GM21786 (cell line): ENCODE data around the gene GJB1.

Experiments
- ATAC-seq: cut with Tn5 transposase; IDR thresholded peaks from one replicate; pipeline ENCODE4 v1.9.1; 2021; ENCODE audit not compliant: unreplicated experiment

Gene GJB1

DNA sequence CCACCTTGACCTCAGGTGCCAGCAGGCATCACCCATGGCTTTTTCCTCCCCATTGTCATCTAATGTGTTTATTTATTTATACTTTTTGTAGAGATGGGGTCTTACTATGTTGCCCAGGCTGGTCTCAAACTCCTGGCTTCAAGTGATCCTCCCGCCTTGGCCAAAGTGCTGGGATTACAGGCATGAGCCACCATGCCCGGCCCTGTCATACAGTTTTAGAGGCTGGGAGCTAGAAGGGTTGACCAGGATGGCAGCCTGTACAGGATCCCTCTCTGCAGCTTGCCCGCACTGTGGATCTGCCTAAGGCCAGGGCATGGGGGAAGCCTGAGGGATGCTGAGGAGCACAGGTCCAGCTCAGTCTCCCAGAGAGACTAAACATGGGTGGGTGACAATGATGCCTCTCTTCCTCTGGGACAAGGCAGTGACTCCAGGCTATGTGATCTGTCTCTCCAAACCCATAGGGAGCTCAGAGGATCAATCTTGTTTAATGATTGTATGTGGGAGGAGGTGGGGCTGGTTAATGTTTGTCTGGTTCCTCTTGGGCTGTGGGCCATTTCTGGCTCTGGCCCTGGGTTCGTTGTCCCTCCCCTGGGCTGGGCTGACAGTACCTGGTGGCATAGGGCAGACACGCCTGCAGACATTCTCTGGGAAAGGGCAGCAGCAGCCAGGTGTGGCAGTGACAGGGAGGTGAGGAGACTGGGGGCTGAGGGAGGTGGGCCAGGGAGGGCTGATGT lies 8.3 kb upstream of the GJB1 start:
- no peak for ATAC-seq

DNA sequence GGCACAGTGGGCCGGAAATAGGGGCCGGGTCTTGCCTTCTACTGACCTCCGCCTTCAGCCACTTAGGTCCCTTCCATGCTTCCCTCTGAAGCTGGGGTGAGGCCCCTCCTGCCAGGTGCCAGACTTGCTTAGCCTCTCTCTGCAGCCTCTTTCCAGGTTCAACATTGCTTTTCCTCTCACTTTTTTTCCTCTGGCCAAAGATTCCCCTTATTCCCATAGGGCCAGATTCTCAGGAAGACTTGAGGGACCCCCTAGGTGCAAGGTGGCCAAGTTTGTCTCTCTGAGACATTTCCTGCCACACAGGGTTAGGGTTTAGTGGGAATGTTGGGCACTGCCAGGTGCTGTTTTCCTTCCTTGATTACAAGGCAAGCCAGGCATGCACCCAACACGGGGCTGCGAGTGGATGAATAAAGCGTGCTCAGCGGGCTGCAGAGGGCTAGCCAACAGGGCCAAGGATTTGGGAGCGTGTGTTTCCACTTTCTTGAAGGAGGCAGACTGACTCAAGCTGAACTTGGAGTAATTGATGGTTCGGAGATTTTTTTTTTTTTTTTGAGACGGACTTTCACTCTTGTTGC lies 7.6 kb upstream of the GJB1 start:
- ATAC-seq: no peak

DNA sequence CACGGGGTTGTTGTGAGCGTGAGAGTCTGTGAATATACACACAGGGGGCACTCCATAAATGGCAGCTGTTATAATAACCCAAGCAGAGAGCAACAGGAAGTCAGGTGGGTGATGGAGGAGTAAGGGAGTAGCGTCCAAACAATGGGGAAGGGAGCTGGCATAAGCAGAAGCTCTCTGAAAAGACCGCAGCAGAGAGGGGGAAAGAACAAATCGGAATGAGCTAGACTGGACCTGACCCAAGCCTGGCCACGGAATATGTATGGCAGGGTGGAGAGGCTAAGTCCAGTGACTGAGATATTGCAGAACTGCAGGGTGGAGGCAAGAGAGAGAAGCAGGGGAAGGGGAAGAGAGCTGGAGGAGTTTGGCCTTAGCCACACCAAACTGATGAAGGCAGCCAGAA lies 6.5 kb upstream of the GJB1 start:
- no peak for ATAC-seq

DNA sequence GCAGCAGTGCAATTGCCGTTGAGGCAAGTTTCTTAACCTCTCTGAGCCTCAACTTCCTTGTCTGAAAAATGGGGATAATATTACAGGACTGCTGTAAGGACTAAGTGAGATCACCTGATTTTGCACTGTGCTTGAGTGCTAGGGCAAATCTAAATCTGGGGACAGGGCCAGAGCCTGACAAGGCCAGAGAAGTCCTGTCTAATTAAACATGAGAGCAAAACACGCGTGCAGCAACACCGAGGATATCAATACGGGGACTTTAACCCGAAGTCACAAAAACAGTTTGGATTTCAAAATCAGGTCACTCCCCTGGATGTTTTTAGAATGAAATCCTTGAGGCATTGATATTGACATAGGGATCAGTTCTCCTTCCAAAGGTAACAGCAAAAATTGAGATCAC lies 5.7 kb upstream of the GJB1 start:
- ATAC-seq: no peak

DNA sequence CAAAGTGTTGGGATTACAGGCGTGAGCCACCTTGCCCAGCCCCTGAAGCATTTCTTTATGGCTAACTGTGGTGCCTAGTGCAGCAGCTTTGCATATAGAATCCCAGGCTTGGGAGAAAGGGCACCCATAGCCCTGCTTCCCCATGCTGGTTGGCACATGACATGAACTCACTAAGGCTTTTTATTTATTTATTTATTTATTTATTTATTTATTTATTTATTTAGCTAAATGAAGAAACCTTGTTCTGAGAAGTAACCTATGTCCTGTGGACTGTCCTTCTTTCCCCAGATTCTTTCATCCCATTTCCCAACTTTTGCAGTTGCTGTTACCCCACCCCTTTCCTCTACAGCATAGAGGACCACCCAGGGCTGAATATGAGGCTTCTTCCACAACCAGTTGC lies 1.9 kb upstream of the GJB1 start:
- ATAC-seq: no peak

DNA sequence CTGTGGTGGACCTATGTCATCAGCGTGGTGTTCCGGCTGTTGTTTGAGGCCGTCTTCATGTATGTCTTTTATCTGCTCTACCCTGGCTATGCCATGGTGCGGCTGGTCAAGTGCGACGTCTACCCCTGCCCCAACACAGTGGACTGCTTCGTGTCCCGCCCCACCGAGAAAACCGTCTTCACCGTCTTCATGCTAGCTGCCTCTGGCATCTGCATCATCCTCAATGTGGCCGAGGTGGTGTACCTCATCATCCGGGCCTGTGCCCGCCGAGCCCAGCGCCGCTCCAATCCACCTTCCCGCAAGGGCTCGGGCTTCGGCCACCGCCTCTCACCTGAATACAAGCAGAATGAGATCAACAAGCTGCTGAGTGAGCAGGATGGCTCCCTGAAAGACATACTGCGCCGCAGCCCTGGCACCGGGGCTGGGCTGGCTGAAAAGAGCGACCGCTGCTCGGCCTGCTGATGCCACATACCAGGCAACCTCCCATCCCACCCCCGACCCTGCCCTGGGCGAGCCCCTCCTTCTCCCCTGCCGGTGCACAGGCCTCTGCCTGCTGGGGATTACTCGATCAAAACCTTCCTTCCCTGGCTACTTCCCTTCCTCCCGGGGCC lies 1.2 kb downstream of the GJB1 start:
- no peak for ATAC-seq

DNA sequence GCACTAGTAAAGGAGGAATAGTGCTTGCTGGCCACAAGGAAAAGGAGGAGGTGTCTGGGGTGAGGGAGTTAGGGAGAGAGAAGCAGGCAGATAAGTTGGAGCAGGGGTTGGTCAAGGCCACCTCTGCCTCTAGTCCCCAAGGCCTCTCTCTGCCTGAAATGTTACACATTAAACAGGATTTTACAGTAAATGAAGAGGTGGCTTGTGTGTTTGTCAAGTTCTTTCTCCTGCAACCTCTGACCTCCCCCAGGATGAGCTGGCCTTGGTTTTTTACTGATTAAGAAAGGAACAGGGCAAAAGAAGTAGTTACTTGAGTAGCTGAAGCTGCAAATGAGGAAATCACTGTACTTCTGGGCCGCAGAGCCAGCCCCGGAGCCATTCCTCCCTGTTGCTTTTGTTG lies 2.0 kb downstream of the GJB1 start:
- ATAC-seq: no peak

DNA sequence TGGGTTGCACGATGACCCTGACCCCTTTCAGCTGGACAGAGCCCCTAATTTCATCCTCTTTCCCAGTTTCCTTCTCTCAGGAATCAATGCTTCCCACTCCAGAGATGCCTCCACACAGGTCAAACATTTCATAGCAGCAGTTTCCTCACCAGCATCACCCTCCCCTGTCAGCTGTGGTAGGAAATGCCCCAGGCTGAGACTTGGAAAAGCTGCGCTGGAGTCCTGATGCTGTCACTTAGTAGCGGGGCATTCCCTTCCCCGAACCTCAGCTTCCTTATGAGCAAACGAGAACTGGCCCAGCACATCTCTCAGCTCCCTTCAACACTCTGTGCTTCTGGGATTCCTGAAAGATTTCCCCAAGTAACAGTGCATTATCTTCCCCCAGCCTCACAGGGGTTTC lies 2.7 kb downstream of the GJB1 start:
- ATAC-seq: no peak

DNA sequence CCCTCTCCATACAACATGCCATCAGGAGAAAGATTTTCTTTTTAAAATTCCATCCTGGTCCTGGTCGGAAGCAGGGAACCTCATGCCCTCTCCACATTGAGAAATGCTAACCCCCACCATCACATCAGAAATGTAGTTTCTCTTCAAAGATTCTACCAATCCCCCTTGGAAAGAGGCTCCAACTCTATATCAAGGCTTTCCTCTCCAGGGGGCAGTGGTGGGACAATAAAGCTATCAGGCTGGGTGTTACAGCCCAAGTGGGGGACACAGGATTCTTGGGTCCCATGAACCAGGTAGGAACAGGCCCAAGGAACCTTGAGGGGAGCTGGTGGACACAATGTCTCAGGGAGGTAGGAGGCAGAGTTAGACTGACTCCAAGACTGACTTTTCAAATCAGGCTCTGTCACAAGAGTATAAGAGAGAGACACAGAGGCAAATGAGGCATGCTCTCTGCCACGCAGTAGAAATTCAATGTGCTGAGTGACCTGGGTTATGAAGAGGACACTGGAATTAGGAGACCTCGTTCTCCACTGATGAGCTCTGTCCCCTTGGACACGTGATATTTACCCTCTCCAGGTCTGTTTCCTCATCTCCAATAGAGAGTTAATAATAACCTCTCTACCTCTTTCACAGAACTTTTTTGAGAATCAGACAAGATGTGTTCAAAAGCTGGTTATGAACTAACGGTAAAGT lies 4.5 kb downstream of the GJB1 start:
- no peak for ATAC-seq

DNA sequence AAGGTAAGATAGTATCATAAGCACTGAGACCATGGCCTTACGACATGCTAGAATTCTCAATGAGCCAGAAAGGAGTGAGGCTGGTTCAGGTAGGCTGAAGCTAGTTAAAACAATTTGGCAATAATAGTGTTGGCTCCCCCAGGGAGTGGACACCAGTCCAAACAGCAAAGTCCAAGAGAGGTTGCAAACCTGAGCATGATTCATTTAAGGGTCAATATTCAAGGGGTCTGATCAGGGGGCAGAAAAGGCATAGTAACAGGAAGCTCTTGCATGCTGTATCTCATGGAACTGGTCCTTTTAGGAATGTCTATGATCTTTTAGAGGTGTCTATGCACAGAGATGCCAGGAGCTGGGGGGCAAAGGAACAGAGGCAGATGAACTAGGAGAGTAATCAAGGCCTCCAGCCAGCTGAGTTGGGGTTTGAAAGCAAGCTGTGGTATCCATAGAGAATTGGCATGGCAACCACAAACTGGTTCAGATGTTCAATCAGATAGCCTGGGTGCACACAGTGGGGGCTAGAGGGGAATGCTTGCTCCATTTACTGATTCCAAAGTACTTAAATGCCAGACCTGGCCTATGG lies 5.1 kb downstream of the GJB1 start:
- no peak for ATAC-seq

DNA sequence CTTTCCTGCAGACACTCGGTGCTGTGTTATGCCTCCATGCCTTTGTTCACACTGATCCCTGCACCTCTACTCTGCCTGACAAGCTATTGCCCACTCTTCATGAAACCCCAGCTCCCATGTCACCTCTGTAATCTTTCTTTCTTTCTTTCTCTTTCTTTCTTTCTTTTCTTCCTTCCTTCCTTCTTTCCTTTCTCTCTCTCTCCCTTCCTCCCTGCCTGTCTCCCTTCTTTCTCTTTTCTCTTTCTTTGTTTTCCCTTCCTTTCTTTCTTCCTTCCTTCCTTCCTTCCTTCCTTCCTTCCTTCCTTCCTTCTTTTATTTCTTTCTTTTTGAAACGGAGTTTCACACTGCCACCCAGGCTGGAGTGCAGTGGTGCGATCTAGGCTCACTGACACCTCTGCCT lies 12.5 kb downstream of the GJB1 start:
- ATAC-seq: no peak

DNA sequence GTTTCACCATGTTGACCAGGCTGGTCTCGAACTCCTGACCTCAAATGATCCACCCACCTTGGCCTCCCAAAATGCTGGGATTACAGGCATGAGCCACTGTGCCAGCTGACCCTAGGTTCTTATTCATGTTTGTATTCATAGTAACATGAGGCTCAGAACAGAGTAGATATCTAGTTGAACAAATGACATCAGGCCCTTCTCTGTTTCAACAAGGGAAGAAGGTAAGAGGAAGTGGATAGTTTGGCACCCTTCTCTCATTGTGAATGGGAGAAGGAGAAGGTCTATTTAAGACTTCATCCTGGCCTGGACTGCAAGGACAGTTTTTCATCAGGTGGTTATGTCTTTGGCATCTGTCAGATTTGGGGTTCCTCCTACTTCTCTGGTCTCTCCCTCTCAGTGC lies 13.8 kb downstream of the GJB1 start:
- ATAC-seq: no peak

DNA sequence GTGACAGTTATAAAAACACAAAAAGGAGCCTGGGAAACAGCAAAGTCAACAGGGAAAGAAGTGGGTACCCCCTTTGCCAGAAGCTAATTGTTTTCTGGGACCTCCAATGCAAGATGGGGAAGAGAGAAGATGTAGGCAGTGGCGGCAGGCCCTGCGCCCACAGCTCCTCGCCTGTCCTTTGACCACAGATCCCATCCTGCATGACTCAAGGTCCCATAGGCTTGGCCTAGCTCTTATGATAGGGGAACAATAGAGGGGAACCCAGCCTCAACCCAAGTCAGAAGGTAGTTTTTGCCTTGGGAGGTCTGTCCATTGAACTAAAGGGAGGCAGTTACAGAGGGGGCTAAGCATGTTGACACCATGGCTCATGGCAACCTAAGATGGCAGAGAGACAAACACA lies 16.8 kb downstream of the GJB1 start:
- ATAC-seq: no peak

DNA sequence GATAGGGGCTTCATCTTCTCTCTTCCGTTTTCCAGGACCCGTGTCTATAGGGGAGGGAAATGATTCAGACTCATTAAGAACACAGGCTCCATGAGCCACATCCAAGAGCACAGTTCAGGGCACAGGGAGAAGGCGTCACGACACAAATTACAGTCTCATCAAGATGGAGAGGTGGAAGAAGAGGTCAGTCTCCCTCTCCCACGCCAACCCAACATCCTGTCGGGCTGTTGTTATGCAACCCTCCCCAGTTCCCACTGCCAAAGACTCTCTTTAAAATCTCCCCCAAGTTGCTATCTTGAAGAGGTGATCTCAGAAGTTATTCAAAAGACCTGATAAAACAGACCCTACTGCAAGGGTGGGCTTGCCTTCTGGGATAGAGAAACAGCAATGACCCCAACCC lies 18.3 kb downstream of the GJB1 start:
- no peak for ATAC-seq

DNA sequence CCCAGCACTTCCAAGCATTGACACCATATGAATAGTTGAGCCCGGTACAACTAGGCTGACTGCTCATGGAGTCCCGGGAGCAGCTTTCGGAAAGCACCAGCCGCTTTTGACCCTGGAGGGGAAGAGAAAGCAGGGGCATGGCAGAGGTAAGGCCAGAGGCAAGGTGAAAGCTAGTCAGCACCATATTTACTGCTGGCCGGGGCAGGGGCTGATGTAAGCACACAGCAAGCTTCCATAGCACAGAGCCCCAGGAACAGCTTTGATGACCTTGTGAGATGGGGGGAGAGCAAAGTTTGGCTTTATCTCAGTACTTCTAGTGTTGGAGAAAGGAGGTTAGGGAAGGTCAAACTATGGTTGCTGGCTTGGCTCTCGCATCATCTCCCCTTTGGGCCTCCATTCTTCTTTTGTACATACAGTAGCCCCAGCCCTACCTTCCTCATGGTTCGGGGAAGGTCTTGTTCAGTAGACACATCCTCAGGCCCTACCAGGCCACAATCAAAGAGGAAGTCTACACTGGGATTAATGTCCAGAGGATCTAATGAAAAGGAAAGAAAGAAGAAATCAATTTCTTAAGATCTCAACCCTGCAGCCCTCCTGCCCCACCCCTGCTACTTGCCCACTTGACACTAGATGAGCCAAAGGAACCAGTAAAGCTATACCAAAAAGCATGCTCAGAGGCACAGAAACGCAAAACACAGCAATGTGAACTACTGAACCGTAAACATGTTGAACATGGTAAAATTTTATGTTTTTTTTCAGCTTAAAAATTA lies 21.5 kb downstream of the GJB1 start:
- no peak for ATAC-seq

DNA sequence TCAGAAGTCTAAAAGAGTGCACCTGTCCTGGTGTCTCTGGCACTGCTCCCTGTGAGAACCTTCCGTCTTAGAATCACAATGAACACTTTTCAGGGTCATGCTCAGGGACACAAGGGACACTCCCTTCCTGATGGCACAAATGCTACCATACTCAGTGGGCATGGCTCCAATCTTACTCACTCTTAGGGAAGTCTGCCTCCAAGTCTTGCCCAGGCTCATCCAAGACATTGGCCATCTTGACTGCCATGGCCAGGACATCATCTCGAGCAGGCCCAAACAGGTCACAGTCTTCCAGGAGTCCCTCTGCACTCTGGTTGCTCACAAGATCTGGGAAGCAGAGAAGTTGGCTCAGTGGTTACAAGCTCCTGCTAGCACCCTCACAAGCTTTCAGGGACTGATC lies 22.1 kb downstream of the GJB1 start:
- ATAC-seq: no peak

DNA sequence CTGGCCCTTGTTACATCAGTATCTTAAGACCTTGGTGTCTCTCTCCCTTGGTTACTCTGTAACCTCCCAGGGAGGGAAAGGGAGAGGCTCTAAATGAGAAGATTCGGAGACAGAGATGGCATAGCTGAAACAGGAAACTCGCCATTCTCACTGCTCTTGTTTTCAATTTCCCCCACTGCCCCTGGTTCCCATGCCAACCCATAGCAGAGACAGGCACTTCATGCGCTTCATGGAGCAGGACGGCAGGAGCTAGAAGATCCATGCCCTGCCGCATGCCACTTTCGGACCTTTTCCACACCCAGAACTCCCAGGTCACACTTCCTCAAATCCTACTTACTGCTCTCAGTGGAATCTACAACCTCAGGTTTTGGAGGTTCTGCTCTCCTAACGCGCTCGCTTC lies 27.8 kb downstream of the GJB1 start:
- ATAC-seq: no peak

DNA sequence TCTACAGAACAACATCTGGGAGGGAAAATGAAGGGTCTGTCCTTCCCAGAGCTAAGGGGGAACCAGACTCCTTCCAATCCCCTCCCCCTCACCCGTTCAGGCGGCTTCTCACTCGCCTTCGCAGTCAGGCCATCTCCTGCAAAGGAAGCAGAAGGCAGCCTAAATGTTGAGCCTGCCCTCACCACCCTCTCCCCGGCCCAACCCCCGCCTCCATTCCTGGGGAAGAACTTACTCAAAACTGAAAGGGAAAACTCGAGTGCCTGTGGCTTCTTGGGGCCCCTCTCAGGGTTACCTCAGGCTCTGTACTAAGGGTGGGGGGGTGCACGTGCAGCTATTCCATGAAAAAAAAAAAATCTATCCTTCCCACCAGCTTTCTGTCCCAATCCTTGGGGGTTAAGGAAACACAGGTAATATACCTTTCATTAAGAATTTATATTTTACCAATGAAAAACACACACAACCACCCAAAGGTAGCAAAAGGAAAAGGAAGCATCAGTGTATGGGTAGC lies 28.5 kb downstream of the GJB1 start:
- ATAC-seq: no peak

DNA sequence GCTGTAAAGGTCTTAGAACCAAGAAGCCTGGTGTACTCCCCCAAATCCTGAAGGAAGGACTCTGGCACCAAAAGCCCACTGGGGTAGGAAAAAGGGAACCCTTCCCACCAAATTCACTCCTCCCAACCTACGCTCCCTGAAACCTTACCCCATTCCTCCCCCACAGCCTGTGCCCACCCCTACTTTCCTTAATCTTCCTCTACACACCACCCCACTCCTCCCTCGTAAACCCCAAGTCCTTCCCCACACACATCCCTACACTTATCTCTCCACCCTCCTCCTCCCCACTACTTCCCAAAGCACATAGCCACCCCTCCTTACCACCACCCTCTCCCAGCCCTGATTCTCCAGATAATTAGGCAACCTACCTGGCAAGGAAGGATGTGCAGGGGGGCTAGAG lies 29.2 kb downstream of the GJB1 start:
- ATAC-seq: no peak

DNA sequence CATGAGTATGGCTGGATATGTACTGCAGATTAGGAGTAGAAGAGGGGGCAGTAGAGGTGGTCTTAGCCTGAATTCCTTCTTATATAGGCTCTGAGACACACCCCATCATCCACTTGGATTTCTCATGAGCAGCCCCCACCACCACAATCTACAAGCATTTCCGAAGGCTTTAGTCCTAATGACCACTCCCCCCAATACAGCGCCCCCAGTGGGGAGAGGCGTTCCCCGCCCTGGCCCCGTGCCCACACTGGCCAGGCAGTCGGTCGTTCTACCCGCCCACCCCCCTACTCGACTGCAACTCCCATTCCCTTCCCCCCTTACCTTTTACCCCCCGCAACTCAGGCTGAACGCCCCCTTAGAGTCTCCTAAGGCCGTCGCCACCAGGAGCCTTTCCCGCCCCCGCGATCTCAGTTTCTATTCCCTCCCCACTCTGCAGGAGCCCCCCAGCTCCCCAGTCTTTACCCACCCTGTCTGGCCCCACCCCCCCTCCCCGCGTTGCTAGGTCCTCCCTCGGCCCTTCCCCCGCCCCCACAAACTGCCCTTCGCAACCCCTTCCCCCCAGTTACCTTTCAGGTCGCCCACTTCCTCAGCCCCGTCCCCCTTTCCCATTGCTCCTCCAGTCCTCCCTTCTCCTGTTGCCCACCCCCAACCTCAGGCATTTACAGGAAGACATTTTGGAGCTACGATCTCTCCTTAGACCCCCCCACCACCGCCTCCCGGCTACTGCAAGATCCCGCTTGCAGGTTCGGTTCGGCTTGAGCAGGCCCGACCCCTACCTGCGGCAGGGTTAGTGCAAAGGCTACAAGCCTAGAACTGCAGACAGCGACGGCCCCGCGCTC lies 30.4 kb downstream of the GJB1 start:
- ATAC-seq: no peak
